DMS 273 (cell line): Measurements from ENCODE around the gene CD109.
"Not testable (repeated sequence)": the region's sequence is repeated elsewhere in the genome, so short reads cannot be mapped to it uniquely, and the experiment has no call there.

Source experiments
- DNase-seq: peaks from one replicate; lab custom pipeline; 2025; ENCODE audit not compliant: unreplicated experiment; lab: John Stamatoyannopoulos, UW

CD109 gene

GRCh38 chr6:73724389-73724788, 28.4 kb downstream of the CD109 start:
- no peak for DNase-seq

DNA sequence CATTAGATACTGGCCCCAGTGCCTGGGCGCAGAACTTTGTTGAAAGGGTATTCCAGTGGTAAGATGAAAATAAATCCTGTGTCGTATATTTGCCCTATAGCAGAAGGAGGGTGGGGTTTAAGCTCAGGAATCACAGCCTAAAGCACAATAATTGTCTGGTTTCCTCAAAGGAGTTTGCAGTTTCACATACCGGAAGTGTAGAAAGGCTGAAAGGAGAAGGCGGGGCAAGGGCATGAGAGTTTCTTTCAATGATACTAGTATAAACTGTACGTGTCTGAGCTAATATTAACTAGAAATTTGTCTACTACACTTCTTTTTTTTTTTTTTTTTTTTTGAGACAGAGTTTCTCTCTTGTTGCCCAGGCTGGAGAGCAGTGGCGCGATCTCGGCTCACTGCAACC, 29.2 kb downstream of the CD109 start:
- not testable (repeated sequence) for DNase-seq

DNA sequence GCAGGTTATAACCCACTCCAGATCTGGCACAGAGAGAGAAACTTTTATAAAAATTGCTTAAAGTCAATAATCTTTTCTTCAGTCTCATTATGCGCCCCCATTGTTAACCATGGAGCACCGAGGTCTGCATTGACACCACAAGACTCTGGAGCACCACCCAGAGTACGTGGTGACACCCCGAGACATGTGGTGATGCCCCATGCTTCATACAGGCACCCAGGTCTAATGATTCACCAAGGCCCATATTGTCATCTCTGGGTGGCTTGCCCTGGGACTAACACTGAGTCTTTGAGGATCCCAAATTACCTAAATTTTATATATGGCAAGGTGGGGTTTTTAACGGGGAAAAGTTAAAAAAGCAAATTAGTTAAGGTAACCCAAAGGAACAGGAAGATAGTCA, 31.1 kb downstream of the CD109 start:
- DNase-seq: no peak

- DNase-seq: no peak
Observed at GRCh38 chr6:73728548-73729205, 32.7 kb downstream of the CD109 start.

DNA sequence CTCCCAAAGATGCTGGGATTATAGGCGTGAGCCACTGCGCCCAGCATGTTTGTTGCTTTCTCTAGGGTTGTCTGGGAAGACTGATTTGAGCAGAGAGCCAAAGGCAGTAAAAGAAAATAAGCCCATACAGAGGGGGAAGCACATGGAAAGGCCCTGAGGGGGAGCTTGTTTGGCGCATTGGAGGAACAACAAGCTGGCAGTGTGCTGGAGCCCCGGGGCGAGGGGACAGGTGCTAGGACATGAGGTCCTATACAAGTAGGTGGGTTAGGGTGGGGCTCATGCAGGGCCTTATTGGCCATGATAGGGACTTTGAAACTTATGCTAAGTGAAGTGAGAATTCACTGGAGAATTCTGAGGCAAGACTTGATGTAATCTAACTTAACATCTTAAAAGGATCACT, 35.3 kb downstream of the CD109 start:
- no peak for DNase-seq

GRCh38 chr6:73732845-73733675, 37.1 kb downstream of the CD109 start:
- peak; percentile 85 for DNase-seq

DNA sequence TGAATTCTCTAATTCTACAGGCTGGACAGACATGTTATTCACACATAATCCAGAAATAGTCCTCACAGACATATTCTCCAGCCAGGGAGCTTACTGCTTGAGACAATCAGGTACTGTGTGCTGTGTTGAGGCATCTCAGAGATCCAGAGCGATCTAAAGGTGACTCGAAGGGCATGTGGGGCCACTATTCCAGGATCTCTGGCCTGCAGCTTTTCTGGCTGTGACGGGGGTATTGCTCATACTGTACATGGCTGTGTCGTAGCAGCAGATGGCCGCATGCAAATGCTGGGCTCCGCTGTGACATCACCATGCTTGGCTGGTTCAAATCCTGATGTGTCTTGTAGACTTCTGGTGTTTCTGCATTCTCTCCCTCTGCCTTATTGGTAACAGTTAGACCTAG, 37.8 kb downstream of the CD109 start:
- peak; percentile 16 for DNase-seq

DNA sequence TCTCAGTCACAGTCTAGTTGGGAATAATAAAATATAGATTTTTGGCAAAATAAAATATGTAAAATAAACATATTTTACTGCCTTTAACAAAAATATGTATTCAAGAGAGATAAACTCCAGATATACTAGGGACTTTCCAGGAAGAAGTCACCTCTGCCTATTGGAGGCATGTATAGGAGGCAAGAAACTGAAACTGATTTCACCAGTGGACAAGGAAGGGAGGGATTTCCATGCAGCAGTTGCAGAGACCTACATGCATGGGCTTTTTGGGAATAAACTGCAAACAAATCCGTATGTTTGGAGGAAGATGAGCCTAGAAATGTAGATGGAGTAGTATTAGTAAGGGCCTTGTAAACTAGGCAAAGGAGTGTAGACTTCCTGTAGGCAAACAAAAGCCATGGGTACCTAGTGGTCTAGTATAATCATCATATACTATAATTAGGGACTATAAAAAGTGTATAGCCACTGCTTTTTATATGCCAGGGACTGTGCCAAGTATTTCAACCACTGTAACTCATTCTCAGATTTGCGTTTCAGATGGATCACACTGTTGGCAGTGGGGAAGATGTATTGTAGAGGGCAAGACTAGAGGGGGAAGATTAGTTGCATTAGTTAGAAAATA, 38.9 kb downstream of the CD109 start:
- DNase-seq: no peak

GRCh38 chr6:73738367-73739028, 42.5 kb downstream of the CD109 start:
- no peak for DNase-seq

GRCh38 chr6:73739096-73739495, 43.1 kb downstream of the CD109 start:
- peak; percentile 81 for DNase-seq

DNA sequence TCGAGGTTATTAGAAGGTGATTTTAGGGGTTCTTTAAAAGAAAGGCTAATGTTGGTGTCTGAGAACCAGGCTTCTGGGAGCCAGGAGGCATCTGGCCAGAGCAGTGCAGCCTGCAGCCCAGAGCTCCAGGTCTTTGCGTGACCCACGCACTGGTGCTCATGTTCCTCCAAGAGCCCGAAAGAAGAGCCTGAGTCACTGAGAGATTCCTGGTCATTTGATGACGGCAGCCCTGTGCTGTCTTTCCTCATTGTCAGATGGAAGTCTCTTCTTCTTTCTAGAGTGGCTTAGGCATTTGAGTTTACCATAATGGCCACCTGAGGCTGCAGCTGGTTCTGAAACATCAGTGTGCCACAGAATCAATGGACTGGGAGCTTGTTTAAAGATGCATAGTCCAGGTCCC, 46.4 kb downstream of the CD109 start:
- DNase-seq: no peak

DNA sequence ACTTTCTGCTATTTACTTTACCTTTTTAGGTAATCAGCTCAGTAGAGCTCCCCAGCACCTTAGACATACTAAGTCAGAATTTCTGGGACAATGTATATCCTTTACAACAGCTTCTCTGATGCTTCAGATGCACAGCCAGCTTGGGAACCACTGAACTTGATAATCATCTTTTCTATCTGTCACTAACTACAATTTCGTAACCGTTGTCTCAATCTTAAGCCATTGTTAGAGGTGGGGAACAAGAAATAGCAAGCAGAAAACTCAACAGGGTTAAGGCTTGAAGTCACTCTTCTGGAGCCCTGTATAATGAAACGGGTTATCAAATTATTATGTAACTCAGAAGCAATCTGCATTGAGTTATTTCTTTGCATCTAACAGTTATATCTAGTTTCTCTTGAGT, 47.1 kb downstream of the CD109 start:
- no peak for DNase-seq

- DNase-seq: no peak
Observed at GRCh38 chr6:73743556-73743955, 47.6 kb downstream of the CD109 start.

DNA sequence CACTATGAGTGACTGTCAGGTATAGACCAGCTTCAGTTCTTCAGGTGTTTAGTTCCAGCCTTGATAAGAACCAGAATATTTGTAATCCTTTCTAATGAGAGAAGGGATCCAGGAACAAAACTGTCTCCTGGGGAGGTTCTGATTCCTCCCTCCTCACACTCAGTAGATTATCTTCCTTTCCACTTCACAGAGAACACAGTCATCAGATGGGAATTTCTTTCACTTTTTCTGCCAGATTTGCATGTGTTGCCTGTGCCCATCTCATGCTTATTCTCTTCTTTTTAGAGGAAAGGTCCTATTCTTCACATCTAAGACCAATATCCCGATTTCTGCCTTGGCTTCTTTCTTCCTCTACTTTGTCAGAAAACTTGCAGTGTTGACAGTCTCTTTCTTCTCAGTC, 50.8 kb downstream of the CD109 start:
- no peak for DNase-seq

DNA sequence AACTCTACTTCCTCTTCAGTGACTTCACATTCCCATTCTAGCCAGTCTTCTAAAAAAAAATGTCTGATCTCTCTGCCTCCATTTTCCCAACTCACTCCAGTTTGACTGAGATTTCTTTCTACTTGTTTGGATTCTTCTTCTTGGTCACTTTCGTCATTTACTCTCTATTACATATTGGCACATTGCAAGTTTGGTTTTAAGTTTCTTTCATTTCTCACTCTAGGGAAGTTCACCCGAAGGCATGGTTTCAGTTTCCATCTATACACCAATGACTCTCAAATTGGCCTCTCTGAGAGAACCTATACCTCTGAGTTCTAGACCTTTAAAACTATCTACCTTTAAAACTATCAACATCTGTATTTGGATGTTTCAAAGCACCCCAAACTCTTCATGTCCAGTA, 51.3 kb downstream of the CD109 start:
- DNase-seq: no peak

DNA sequence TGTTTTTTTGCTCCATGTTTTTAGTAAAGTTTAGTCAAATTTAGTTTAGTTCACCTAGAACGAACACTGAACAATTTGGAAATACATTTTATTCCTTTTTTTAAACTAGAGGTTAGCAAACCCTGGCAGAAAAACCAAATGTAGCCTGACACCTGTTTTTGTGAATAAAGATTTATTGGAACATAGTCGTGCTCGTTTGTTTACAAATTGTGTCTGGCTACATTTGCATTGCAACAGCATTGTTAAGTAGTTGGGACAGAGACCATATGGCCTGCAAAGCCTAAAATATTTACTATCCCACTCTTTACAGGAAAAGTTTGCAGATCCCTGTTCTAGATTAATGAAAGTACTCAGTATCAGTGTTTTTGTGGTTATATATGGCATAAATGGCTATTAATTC, 56.9 kb downstream of the CD109 start:
- DNase-seq: peak; percentile 37

DNA sequence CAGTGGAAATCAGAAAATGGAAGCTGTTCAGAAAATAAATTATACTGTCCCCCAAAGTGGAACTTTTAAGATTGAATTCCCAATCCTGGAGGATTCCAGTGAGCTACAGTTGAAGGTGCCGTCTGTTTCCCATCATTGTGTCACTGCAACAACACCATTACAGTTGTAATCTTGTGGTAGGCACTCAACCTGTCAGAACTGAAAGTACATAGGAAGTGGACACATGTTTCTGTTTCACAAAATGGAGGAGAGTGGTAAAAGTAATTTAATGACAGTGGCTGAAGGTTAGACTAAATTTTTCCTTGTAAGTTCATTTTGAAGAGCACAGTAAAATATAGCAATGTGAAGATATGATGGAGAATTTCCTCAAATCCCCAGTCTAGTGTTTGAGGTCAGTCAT, 70.0 kb downstream of the CD109 start:
- no peak for DNase-seq

DNA sequence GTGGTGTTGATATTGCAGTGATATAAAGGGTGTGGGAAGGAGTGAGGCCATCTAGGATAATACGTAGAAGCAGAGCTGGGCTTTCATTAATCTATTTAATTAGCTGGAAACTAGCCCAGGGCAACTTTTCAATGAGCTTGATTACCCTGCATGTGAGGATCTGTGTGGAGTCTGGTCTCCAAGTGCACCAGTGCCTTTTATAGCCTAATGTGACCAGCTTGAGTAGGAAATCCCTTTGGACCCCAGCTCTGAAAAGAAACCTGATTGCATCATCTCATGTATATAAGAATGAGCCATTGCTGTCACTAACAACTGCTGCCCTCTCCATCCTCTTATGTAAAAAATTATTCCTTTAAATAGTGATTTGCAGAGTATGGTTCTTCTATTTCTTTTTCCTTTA, 72.6 kb downstream of the CD109 start:
- peak; percentile 49 for DNase-seq

DNA sequence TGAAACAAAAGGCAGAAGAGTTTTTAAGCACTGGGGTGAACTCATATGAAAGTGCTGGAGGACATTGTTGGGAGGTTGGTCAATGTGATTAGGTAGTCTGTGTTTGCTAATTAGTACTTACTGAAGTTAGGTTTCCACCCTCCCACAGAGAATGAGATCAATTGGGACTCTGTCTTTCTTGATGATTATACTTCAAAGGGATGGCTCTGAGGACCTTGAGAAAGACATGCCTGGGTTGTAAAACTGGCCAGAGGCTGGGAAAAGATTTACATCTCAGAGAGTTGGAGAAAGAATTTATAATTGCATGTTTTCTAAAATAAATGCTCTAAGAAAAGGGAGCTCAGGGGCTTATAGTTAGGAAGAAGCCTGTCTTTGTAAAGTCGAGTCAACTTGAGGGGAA, 74.0 kb downstream of the CD109 start:
- DNase-seq: no peak

GRCh38 chr6:73774311-73774774, 78.3 kb downstream of the CD109 start:
- DNase-seq: peak; percentile 56

GRCh38 chr6:73779943-73780342, 83.9 kb downstream of the CD109 start:
- no peak for DNase-seq

DNA sequence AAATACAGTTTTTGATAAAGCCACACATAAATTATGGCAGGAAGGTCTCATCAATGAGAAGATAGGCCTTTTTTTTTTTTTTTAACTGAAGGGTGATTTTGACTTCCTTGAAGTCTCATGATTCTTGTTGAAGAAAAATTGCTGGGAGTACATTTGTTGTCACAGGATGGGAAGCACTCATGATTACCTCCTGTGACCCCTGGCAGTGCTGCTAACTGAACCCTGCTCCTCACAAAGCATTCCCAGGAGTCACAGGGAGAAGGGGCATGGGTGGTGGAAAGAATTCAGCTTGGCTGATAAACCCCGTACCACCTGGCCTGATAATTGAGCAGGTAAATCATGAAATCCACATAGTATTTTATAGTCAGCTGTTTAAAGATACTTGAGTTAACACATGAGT, 86.9 kb downstream of the CD109 start:
- no peak for DNase-seq
